K562 (cell line): ENCODE measurements around the gene CKMT2. TPM values are rescaled to one million over a fixed set of nuclear protein-coding genes. Genes with fewer than 3 reads are reported as not detected.

ENCODE experiments used
- ATAC-seq: fragments of 200-7000 bp; cut with Tn5 transposase; 3 replicates; pipeline ENCODE4 v1.9.1; 2020; ENCODE audit warnings: moderate library complexity
- BruUV-seq: library from RNA; stranded (reverse); fragments of 400-500 nt; replicated peaks from 2 replicates; lab custom pipeline; 2021; lab: Mats Ljungman, UMichigan
- CTCF ChIA-PET: fragments of 300-600 bp; formaldehyde crosslinking; extraction: SDS; loops from one replicate; lab custom pipeline; 2021; ENCODE audit warnings: low intra/inter-chr PET ratio; lab: Yijun Ruan, JAX
- POLR2A ChIA-PET: fragments of 300-600, 350-650 bp; sonication (Branson Sonifier 250); formaldehyde crosslinking; extraction: SDS; loops from one replicate; lab custom pipeline; 2021; ENCODE audit warnings: antibody characterized with exemption, inconsistent platforms; lab: Yijun Ruan, JAX
- DNase-seq, 4 experiments: peaks; one replicate each; pipeline versions ENCODE4 v3.0.0 to v3.0.0-alpha.2; 2011 to 2018; ENCODE audit warnings: low spot score in 3 of 4, mixed read lengths in 3 of 4; ENCODE audit errors: extremely low read depth in 1 of 4
- FAIRE-seq: peaks from 2 replicates; lab custom pipeline; 2011; peaks lifted over from hg19 to GRCh38; lab: Jason Lieb, UNC
- H2AFZ ChIP-seq: 2 replicates; pipeline ENCODE4 v1.6.0; 2011; ENCODE audit warnings: low read depth, low read length, control low read depth, inconsistent platforms
- H3K27ac ChIP-seq: fragments of 200-600 bp; 3 replicates; pipeline ENCODE4 v1.8.0; 2011; ENCODE audit warnings: low read depth, mild to moderate bottlenecking, control low read depth, inconsistent platforms, low read length, moderate library complexity, mixed read lengths; ENCODE audit errors: extremely low read depth
- H3K27me3 ChIP-seq, 2 experiments: fragments of 300-600 bp in 1 of 2; 2 replicates in 1 of 2; 3 replicates in 1 of 2; pipeline versions ENCODE4 v1.6.0 to v1.8.0; 2011; ENCODE audit warnings: inconsistent platforms in 2 of 2, low read length in 2 of 2, mild to moderate bottlenecking in 1 of 2, mixed read lengths in 1 of 2, moderate library complexity in 1 of 2; ENCODE audit not compliant: control insufficient read depth in 2 of 2, insufficient read depth in 2 of 2
- H3K36me3 ChIP-seq: fragments of 300-600 bp; 3 replicates; pipeline ENCODE4 v1.8.0; 2011; ENCODE audit warnings: mild to moderate bottlenecking, low read length, inconsistent platforms; ENCODE audit not compliant: control insufficient read depth, insufficient read depth
- H3K4me1 ChIP-seq, 2 experiments: fragments of 200-600 bp in 1 of 2; replicated peaks in 1 of 2; 2 replicates in 1 of 2; 3 replicates in 1 of 2; pipeline versions ENCODE4 v1.5.1 to v1.8.0; 2011; ENCODE audit warnings: inconsistent platforms in 2 of 2, low read length in 2 of 2, mild to moderate bottlenecking in 1 of 2, mixed read lengths in 1 of 2, moderate library complexity in 1 of 2; ENCODE audit not compliant: control insufficient read depth in 2 of 2, insufficient read depth in 2 of 2
- H3K4me2 ChIP-seq: 2 replicates; pipeline ENCODE4 v1.6.1; 2011; ENCODE audit warnings: low read length, control low read depth, inconsistent platforms, mixed read lengths; ENCODE audit not compliant: insufficient read depth
- H3K4me3 ChIP-seq: fragments of 200-600 bp; sonication (generic), shearing (Covaris generic); 2 replicates; pipeline ENCODE4 v1.5.1; 2016; ENCODE audit warnings: control low read depth, inconsistent platforms
- H3K79me2 ChIP-seq: fragments of 200-600 bp; 3 replicates; pipeline ENCODE4 v1.8.0; 2011; ENCODE audit warnings: low read length, inconsistent platforms; ENCODE audit not compliant: control insufficient read depth, insufficient read depth
- H3K9ac ChIP-seq, 2 experiments: 2 replicates each; pipeline versions ENCODE4 v1.6.0 to v1.6.1; 2011; ENCODE audit warnings: low read depth in 2 of 2, low read length in 2 of 2, control low read depth in 1 of 2, inconsistent platforms in 1 of 2, mild to moderate bottlenecking in 1 of 2, mixed read lengths in 1 of 2; ENCODE audit not compliant: insufficient read depth in 1 of 2
- H3K9me1 ChIP-seq: one replicate; pipeline ENCODE4 v1.6.0; 2011; ENCODE audit warnings: inconsistent platforms, mild to moderate bottlenecking, low read length, moderate library complexity; ENCODE audit not compliant: control insufficient read depth, insufficient read depth
- H3K9me3 ChIP-seq: replicated peaks from 2 replicates; pipeline ENCODE4 v1.5.1; 2011; ENCODE audit warnings: low read depth, low read length, inconsistent platforms; ENCODE audit not compliant: control insufficient read depth, insufficient read depth
- H4K20me1 ChIP-seq: replicated peaks from 2 replicates; pipeline ENCODE4 v1.6.1; 2011; ENCODE audit warnings: low read length, inconsistent platforms, mixed read lengths; ENCODE audit not compliant: control insufficient read depth, insufficient read depth
- BRD9 ChIP-seq: fragments of 450-650 bp; IDR thresholded peaks from 2 replicates; pipeline ENCODE4 v1.6.1; 2018; ENCODE audit warnings: low read depth; ENCODE audit not compliant: partially characterized antibody
- COPS2 ChIP-seq: fragments of 450-650 bp; conservative IDR thresholded peaks from 2 replicates; pipeline ENCODE4 v1.6.1; 2016; ENCODE audit warnings: mild to moderate bottlenecking, moderate library complexity
- CREBBP ChIP-seq: IDR thresholded peaks from one replicate; pipeline ENCODE4 v1.6.1; 2012; ENCODE audit warnings: low read depth, mild to moderate bottlenecking, control low read depth, inconsistent platforms, low read length
- HDGF ChIP-seq: fragments of 450-650 bp; IDR thresholded peaks from 2 replicates; pipeline ENCODE4 v1.6.1; 2016
- RBM34 ChIP-seq: fragments of 200-400 bp; formaldehyde crosslinking; IDR thresholded peaks from 2 replicates; pipeline ENCODE4 v1.6.1; 2018; ENCODE audit warnings: low read length, borderline replicate concordance; ENCODE audit not compliant: insufficient read depth
- SOX6 ChIP-seq: fragments of 450-650 bp; IDR thresholded peaks from 2 replicates; pipeline ENCODE4 v1.6.1; 2014; ENCODE audit warnings: mild to moderate bottlenecking
- ZNF589 ChIP-seq: fragments of 200-800 bp; sonication (Bioruptor generic); IDR thresholded peaks from 2 replicates; pipeline ENCODE4 v1.6.1; 2016; ENCODE audit warnings: low read depth, missing genetic modification characterization, missing compliant biosample characterization
- ZNF717 ChIP-seq: fragments of 250-450 bp; sonication (Bioruptor Pico); IDR thresholded peaks from 2 replicates; pipeline ENCODE4 v1.5.0; 2021
- ZNF740 ChIP-seq, 3 experiments: fragments of 200-800 bp in 1 of 3; sonication (Bioruptor generic) in 1 of 3; sonication (generic) in 1 of 3; formaldehyde crosslinking in 1 of 3; IDR thresholded peaks; 2 replicates each; pipeline versions ENCODE4 v1.6.1 to v1.8.0; 2016 to 2022; ENCODE audit warnings: mild to moderate bottlenecking in 2 of 3, missing compliant biosample characterization in 2 of 3, missing genetic modification characterization in 2 of 3, missing genetic modification reagents in 1 of 3
- WGBS: fragments of 100-300 bp; shearing (Covaris generic); methylation state at CpG from one replicate; pipeline ENCODE4 v1.1.6; 2016; ENCODE audit warnings: low coverage, mixed read lengths; ENCODE audit not compliant: insufficient coverage; ENCODE audit errors: missing lambda C conversion rate; 5-methylcytosine and 5-hydroxymethylcytosine counted together
- in situ Hi-C: fragments of 300-500 bp; cut with MboI; formaldehyde crosslinking; loops from 4 replicates; pipeline ENCODE4 v1.15.0; 2018; ENCODE audit warnings: inconsistent platforms, mixed read lengths
- intact Hi-C: fragments of 100-400 bp; cut with micrococcal nuclease; formaldehyde crosslinking; loops from 2 replicates; pipeline ENCODE4 v1.14.2; 2022
- polyA plus RNA-seq, 8 experiments: library from polyadenylated mRNA; depleted of rRNA in 4 of 8; stranded (reverse) in 5 of 8; unstranded in 3 of 8; fragments of >200 nt; fragmentation: Nextera tagmentation in 2 of 8; fragmentation: Illumina TruSeq in 1 of 8; extraction: Ambion mirVana in 2 of 8; extraction: Trizol in 1 of 8; gene quantifications; 2 replicates each; pipeline versions ENCODE4 v1.2.1 to v1.2.3, GENCODE V29; 2011 to 2014; ENCODE audit warnings: inconsistent platforms in 1 of 8, missing spikeins in 1 of 8
- total RNA-seq, 7 experiments: library from RNA; depleted of rRNA in 6 of 7; stranded (reverse); fragments of >200 nt in 6 of 7; fragmentation: Illumina TruSeq in 2 of 7; extraction: Trizol in 2 of 7; gene quantifications; 2 replicates each; pipeline versions ENCODE4 v1.2.1 to v1.2.3, GENCODE V29; 2011 to 2021; ENCODE audit warnings: low replicate concordance in 1 of 7
- TF ChIP-seq, protein P1 (sequence below): fragments of 250-450 bp; sonication (Bioruptor Pico); IDR thresholded peaks from 2 replicates; pipeline ENCODE4 v1.8.0; 2021; ENCODE audit warnings: moderate library complexity, mild to moderate bottlenecking, inconsistent platforms

Gene CKMT2
- total and polyA plus RNA-seq, 9 of the 15 experiments (the other 6 are each of a cell fraction or from before 2014, with no cell fraction given), result 0.03 TPM; not detected in 8

GRCh38 chr5:81212211-81212751, 20.8 kb upstream of the CKMT2 start:
- H3K27ac ChIP-seq, result no peak overlapping the region
- no peak overlapping the region for H3K4me2 ChIP-seq
- no peaks in the 10 kb centered on the region for H3K4me1 ChIP-seq
- H3K27me3 ChIP-seq, result peaks cover 33 to 50% of the 10 kb centered on the region in 2 experiments
- H3K9me3 ChIP-seq, result no peaks in the 10 kb centered on the region
- WGBS, result 5% methylated on average over 11 of the region's 11 CpGs
- H2AFZ ChIP-seq, result no peak overlapping the region
- H3K9me1 ChIP-seq, result no peaks in the 10 kb centered on the region
- intact Hi-C loops, result no loop called here
- H3K79me2 ChIP-seq, result no peaks in the 10 kb centered on the region
- no peak overlapping the region for H3K4me3 ChIP-seq
- in situ Hi-C loops, result no loop called here
- DNase-seq, result no peak
- H3K9ac ChIP-seq, result no peak overlapping the region
- FAIRE-seq, result no peak
- BruUV-seq, result no TSS peak
- peak; percentile 54; the same call in 1 of the 3 replicates for ATAC-seq
- ChIA-PET CTCF (no interaction called here), POLR2A (interaction anchor here (0.6 kb wide), 1 partner anchor 71 kb away, joined by 3 read pairs; no protein-coding TSS in a partner anchor)
- TF ChIP-seq, protein P1, sequence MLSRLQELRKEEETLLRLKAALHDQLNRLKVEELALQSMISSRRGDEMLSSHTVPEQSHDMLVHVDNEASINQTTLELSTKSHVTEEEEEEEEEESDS, result no peak
- TF ChIP-seq BRD9, result no peak
- TF ChIP-seq COPS2, result no peak
- TF ChIP-seq ZNF717, result no peak
- TF ChIP-seq ZNF589 (CRISPR knock-in tag), result no peak
- TF ChIP-seq SOX6, result no peak
- no peak for TF ChIP-seq ZNF740 (CRISPR knock-in tag; IDR thresholded peaks at IDR 0.05)
- TF ChIP-seq ZNF740 (tag; IDR thresholded peaks at IDR 0.05), result no peak
- TF ChIP-seq CREBBP, result no peak
- TF ChIP-seq RBM34, result no peak
- no peak for TF ChIP-seq HDGF
- H3K36me3 ChIP-seq, result no peaks in the 10 kb centered on the region
- H4K20me1 ChIP-seq, result no peaks in the 10 kb centered on the region
